ENCODE results near the gene CDH22.

- TF ChIP-seq, protein P1, sequence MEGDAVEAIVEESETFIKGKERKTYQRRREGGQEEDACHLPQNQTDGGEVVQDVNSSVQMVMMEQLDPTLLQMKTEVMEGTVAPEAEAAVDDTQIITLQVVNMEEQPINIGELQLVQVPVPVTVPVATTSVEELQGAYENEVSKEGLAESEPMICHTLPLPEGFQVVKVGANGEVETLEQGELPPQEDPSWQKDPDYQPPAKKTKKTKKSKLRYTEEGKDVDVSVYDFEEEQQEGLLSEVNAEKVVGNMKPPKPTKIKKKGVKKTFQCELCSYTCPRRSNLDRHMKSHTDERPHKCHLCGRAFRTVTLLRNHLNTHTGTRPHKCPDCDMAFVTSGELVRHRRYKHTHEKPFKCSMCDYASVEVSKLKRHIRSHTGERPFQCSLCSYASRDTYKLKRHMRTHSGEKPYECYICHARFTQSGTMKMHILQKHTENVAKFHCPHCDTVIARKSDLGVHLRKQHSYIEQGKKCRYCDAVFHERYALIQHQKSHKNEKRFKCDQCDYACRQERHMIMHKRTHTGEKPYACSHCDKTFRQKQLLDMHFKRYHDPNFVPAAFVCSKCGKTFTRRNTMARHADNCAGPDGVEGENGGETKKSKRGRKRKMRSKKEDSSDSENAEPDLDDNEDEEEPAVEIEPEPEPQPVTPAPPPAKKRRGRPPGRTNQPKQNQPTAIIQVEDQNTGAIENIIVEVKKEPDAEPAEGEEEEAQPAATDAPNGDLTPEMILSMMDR (conservative IDR thresholded peaks at IDR 0.05), result no peak
- no peak for TF ChIP-seq ZFX (IDR thresholded peaks at IDR 0.05)
Observed at GRCh38 chr20:46341074-46342009, 33.0 kb upstream of the CDH22 start.

All from C4-2B (cell line).